HG03575 (cell line): Measurements from ENCODE around the gene KCP.

Experiments used
- ATAC-seq: cut with Tn5 transposase; IDR thresholded peaks from one replicate; pipeline ENCODE4 v1.9.1; 2021; ENCODE audit not compliant: unreplicated experiment, insufficient number of reproducible peaks, low FRiP score; ENCODE audit errors: extremely low read depth

KCP gene

GRCh38 chr7:128939861-128940410 is 29.4 kb upstream of the KCP start:
- ATAC-seq, result no peak

DNA sequence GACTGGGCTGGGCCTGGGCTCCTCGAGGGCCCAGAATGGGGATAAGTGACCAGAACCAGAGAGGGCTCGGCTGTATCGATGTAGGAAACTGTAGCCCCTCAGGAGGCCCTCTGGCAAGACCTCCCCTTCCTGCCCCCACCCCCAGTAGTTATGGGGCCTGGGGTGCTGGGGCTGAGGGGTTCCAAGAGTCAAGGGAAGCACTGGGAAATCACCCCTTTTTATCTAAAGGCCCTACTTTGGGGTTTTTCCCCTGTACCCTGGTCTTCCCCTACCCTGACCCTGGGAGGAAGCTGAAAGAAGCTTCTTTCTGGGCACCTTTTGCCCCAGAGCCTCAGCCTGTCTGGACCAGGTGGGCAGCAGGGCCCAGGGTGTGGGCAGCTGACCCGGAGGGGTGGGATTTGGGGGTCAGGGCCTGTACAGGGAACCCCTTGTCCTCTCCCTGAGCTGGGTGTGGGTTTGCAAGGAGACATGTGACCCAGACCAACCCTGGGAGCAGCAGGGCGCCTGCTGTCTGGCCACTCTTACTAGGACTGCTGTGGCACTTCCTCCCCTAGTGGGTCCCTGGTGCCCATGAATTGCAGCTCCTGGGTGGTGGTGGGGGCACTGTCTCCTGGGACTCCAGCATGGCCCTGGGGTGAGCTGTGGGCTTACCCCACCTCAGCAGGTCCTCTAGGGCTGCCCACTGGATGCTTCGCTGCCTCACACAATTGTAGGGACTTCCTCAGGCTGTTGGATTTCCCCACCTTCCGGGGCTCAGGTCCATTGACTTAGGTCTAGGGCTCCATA is 28.8 kb upstream of the KCP start:
- ATAC-seq, result no peak

GRCh38 chr7:128938544-128939074 is 28.1 kb upstream of the KCP start:
- ATAC-seq, result no peak

DNA sequence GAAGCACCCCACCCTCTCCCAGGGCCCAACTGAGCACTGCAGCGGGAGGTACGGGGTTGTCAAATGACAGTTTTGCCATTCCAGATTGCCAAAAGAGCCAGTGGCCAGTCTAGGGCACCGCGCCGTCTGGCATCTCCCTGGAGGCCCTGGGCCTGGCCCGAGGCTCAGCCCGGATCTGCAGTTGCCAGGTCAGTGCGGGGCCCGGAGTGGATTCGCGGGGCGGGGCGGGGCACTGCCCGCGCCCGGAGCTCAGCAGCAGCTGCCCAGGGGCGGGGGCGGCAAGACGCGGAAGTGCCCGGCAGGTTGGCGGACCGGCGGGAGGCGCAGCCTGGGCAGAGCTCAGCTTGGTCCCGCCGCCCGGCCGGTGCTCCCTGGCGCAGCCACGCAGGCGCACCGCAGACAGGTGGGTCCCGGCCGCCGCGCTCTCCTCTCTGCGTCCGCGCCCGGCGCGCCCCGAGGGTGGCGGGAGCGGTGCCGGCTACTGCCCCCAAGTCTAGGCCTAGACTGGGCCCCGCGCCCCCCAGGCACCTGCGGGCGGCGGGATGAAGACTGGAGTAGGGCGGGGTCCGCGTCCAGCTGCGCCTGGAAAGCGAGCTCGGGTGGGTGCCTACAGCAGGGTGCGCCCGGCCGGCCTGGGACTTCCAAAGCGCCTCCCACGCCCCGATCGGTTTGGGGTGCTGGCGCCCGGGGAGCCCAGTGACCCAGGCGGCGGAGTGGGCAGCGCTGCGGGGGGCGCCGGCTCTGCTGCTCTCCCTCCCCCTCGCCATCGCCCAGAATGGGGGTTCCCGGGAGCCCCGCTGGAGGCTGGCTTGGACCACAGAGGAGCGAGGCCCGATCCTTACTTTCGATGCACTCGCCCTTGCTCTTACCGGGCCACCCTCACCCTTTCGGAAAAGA is 27.4 kb upstream of the KCP start, which contains the start of gene IRF5:
TSS of gene IRF5 (plus strand) at position 281 of the 897 bp plus-strand sequence. CDS start 4,155 bp downstream, outside the sequence.
- ATAC-seq, result no peak

DNA sequence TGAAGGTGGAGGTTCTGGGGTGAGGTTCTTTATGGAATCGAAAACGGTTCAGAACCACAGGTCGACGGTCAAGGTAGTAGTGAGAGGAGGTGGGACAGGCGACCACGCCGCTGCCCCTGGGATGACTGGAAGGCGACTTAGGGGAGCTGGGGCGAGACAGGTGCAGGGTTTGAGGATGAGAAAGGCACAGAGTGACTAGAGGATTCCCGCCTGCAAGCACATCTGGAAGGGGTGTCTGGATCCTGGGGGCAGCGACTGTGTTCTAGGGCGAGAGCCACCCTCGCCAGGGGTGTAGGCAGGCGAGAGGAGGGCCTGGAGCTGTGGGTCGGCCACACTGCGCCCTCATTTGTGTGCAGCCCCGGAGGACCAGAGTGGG is 26.8 kb upstream of the KCP start:
- ATAC-seq, result no peak

DNA sequence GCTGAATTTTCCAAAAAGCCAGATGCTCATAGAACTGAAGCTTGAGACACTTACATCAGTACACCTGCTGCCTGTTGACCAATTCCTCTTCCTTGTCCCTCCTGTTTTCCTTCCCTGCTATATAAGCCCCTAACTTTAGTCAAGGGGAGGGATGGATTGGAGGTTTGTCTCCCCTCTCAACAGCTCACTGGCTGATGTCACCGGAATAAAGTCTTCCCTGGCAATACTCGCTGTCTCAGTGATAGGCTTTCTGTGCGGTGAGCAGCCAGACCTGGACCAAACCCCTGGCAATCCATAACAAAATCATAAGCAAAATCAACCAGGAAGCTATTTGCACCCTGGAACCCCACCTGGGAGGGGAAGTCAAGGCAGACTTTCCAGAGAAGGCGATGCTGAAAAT is 26.3 kb upstream of the KCP start:
- ATAC-seq, result no peak

GRCh38 chr7:128935342-128935730 is 24.8 kb upstream of the KCP start:
- ATAC-seq, result no peak

GRCh38 chr7:128934361-128935341 is 24.1 kb upstream of the KCP start:
- no peak for ATAC-seq

GRCh38 chr7:128933180-128933891 is 22.8 kb upstream of the KCP start:
- no peak for ATAC-seq

DNA sequence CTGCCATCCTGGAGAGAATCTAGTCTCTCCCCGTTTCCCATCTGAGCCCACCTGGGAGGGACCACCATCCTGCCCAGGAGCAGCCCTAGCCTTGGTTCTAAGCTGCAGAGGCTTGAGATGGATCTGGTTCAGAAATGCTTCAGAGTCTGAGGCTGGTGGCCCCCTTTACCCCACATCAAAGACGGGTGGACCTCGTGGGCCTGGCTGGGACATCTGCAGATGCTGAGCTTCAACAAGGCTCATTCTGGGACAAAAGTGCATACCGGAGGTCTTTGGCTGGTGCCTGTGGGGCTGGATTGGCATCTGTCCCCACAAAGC is 22.3 kb upstream of the KCP start:
- no peak for ATAC-seq

DNA sequence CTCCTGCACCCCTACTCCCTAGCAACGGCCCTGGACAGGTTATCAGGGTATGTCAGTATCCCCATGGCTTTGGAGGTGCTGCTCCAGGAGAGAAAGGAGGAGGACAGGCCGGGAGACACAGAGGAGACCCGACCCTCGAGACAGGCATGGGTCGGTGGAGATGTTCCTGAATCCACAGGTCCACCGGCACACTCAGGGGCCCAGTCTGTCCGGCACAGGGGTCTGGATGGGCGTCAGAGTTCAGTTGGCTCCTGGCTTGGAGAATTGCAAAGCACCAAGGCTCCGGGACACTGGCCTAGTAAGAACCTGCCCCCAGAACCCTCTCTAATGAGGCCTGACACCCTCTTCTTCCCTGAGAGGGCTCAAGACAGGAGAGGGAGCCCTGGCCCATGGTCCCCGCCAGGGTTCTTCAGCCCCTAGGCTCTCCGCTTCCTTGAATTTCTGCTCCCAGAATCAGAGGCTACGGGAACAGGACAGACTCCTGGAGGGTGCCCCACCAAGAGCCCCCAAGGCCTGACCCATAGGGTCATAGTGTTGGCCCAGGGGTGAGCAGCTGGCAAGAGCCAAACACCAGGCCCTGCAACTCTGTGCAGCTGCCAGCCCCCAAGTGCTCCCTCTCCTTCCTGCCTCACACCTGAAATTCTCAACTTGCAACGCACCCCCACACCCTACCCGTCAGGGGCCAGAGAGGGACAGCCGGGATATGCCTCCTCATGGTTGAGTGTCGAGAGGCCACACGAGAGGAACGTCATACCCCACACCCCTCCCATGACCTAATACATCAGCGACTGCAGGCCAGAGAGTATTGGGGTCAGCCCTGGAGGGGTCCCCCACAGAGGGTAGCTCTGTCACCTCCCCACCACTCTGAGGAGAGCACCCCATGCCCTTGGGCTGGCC is 21.7 kb upstream of the KCP start:
- no peak for ATAC-seq

- no peak for ATAC-seq
Measured at GRCh38 chr7:128931190-128931798, 20.8 kb upstream of the KCP start.

DNA sequence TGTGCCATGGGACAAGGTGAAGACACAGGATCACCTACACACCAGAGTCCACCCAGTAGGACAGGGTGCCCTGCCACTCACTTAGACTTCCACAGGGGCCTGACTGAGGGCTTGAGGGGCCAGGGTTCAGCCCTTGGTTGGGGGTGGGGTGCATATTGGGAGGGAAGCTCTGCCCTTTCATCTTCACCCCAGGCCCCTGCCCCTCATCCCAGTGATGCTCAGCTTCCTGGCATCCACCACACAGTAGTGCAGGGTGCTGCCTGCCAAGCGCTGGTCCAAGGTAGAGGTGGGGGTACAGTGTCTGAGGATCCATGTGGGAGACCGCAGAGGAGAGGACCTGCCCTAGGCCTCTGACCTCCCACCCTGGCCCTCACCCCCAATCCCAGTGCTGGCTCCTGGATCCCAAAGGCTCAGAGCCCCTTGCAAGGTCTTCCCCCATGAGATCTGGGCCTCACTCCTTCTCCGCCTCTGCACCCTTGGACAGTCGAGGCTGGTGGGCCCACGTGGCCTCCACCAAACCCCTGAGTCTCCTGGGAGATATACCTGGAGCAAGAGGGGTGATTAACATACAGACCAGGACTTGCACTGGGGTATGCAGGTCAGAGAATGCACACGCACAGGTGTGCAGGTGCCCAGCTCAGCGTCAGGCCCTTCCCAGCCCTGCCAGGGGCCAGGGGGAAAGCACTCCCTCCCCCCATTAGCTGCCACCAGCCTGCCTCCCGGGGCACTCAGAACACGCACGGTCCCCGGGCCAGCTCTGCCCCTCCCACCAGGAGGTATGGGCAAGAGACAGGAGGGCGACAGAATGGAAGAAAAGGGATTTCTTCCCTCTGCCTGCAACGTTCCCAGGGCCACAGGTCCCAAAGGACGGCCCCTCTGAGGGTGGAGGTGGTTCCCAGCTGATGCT is 18.6 kb upstream of the KCP start:
- no peak for ATAC-seq

GRCh38 chr7:128928159-128928813 is 17.8 kb upstream of the KCP start:
- no peak for ATAC-seq
